SK-N-MC (cell line): ENCODE results near the gene PLA2G4D.
A peak's percentile ranks its signal among the peaks of the same experiment; 100 is the strongest.

Experiments
- DNase-seq: peaks from one replicate; pipeline ENCODE4 v3.0.0-alpha.2; 2011; ENCODE audit warnings: low read depth, low spot score
- H3K27ac ChIP-seq: fragments of 200-600 bp; sonication (generic); 2 replicates; pipeline ENCODE4 v1.5.1; 2016; ENCODE audit warnings: mixed run types
- H3K36me3 ChIP-seq: fragments of 200-600 bp; sonication (generic); 2 replicates; pipeline ENCODE4 v1.6.1; 2017; ENCODE audit warnings: antibody characterized with exemption, low read length, mixed read lengths; ENCODE audit not compliant: insufficient read depth
- H3K4me3 ChIP-seq: fragments of 200-600 bp; sonication (generic); 2 replicates; pipeline ENCODE4 v1.5.1; 2016
- H3K9ac ChIP-seq: fragments of 200-600 bp; sonication (generic); 2 replicates; pipeline ENCODE4 v1.8.0; 2017; ENCODE audit warnings: mixed run types, mixed read lengths; ENCODE audit not compliant: insufficient read length
- H3K9me3 ChIP-seq: fragments of 200-600 bp; sonication (generic); 2 replicates; pipeline ENCODE4 v1.6.1; 2017; ENCODE audit warnings: low read depth, mild to moderate bottlenecking, antibody characterized with exemption, low read length, moderate library complexity, mixed read lengths
- EZH2 ChIP-seq: fragments of 200-600 bp; sonication (generic); IDR thresholded peaks from one replicate; pipeline ENCODE4 v1.6.1; 2017; ENCODE audit warnings: antibody characterized with exemption
- FOXP2 ChIP-seq: optimal IDR thresholded peaks from 2 replicates; pipeline ENCODE3; 2011; ENCODE audit warnings: mild to moderate bottlenecking, moderate library complexity; ENCODE audit not compliant: insufficient read depth; ENCODE audit errors: extremely low read length, control extremely low read depth
- POLR2AphosphoS5 ChIP-seq: IDR thresholded peaks from 2 replicates; pipeline ENCODE4 v1.6.1; 2012; ENCODE audit warnings: mild to moderate bottlenecking, low read depth, low read length, borderline replicate concordance

Gene PLA2G4D

GRCh38 chr15:42060477-42060763 is 33.9 kb downstream of the PLA2G4D start:
- Histone ChIP-seq H3K9me3 (no peaks in the 10 kb centered on the region), H3K4me3 (no peak overlapping the region), H3K27ac (no peak overlapping the region), H3K36me3 (no peaks in the 10 kb centered on the region), H3K9ac (no peak overlapping the region)
- TF ChIP-seq FOXP2 (no peak), POLR2AphosphoS5 (no peak), EZH2 (no peak)
- DNase-seq: no peak

GRCh38 chr15:42059661-42060476 is 34.5 kb downstream of the PLA2G4D start:
- H3K9me3 ChIP-seq: no peaks in the 10 kb centered on the region
- DNase-seq: no peak
- no peak for TF ChIP-seq FOXP2
- TF ChIP-seq POLR2AphosphoS5: no peak
- no peak for TF ChIP-seq EZH2
- H3K27ac ChIP-seq: no peak overlapping the region
- no peak overlapping the region for H3K9ac ChIP-seq
- H3K4me3 ChIP-seq: no peak overlapping the region
- H3K36me3 ChIP-seq: no peaks in the 10 kb centered on the region

- TF ChIP-seq EZH2 (no peak), POLR2AphosphoS5 (no peak), FOXP2 (no peak)
- no peak for DNase-seq
- H3K4me3 ChIP-seq: no peak overlapping the region
- H3K27ac ChIP-seq: no peak overlapping the region
- no peaks in the 10 kb centered on the region for H3K36me3 ChIP-seq
- no peak overlapping the region for H3K9ac ChIP-seq
- H3K9me3 ChIP-seq: no peaks in the 10 kb centered on the region
Observed at GRCh38 chr15:42058791-42059190, 35.6 kb downstream of the PLA2G4D start.

GRCh38 chr15:42057799-42058646 is 36.3 kb downstream of the PLA2G4D start:
- no peak overlapping the region for H3K27ac ChIP-seq
- H3K4me3 ChIP-seq: no peak overlapping the region
- H3K9me3 ChIP-seq: no peaks in the 10 kb centered on the region
- H3K9ac ChIP-seq: no peak overlapping the region
- DNase-seq: no peak
- H3K36me3 ChIP-seq: no peaks in the 10 kb centered on the region
- no peak for TF ChIP-seq EZH2
- no peak for TF ChIP-seq POLR2AphosphoS5
- TF ChIP-seq FOXP2: no peak

- TF ChIP-seq FOXP2 (no peak), POLR2AphosphoS5 (no peak), EZH2 (no peak)
- Histone ChIP-seq H3K27ac (no peak overlapping the region), H3K36me3 (no peaks in the 10 kb centered on the region), H3K9ac (no peak overlapping the region), H3K4me3 (peak overlapping the region; percentile 69), H3K9me3 (no peaks in the 10 kb centered on the region)
- DNase-seq: no peak
Observed at GRCh38 chr15:42056934-42057798, 37.2 kb downstream of the PLA2G4D start.

- no peak for DNase-seq
- Histone ChIP-seq H3K9ac (no peak overlapping the region), H3K27ac (no peak overlapping the region), H3K9me3 (no peaks in the 10 kb centered on the region), H3K4me3 (no peak overlapping the region), H3K36me3 (no peaks in the 10 kb centered on the region)
- TF ChIP-seq EZH2: no peak
- TF ChIP-seq FOXP2: no peak
- no peak for TF ChIP-seq POLR2AphosphoS5
Observed at GRCh38 chr15:42053914-42054313, 40.4 kb downstream of the PLA2G4D start.

- TF ChIP-seq FOXP2 (no peak), POLR2AphosphoS5 (no peak), EZH2 (no peak)
- Histone ChIP-seq H3K36me3 (no peaks in the 10 kb centered on the region), H3K9ac (no peak overlapping the region), H3K27ac (no peak overlapping the region), H3K9me3 (no peaks in the 10 kb centered on the region), H3K4me3 (no peak overlapping the region)
- no peak for DNase-seq
Observed at GRCh38 chr15:42053010-42053409, 41.4 kb downstream of the PLA2G4D start.

GRCh38 chr15:42050484-42051255 is 43.7 kb downstream of the PLA2G4D start:
- Histone ChIP-seq H3K36me3 (no peaks in the 10 kb centered on the region), H3K27ac (no peak overlapping the region), H3K9me3 (no peaks in the 10 kb centered on the region), H3K4me3 (no peak overlapping the region), H3K9ac (no peak overlapping the region)
- DNase-seq: no peak
- TF ChIP-seq POLR2AphosphoS5 (no peak), FOXP2 (no peak), EZH2 (no peak)
